HCT116 (cell line): ENCODE results near the gene PC. TPM values are rescaled to one million over a fixed set of nuclear protein-coding genes. Genes with fewer than 3 reads are reported as not detected.

ENCODE experiments used
- ATAC-seq: fragments of 200-7000 bp; cut with Tn5 transposase; 2 replicates; pipeline ENCODE4 v1.9.1; 2020; ENCODE audit warnings: mild to moderate bottlenecking, moderate library complexity
- BruUV-seq: library from RNA; stranded (reverse); fragments of 400-500 nt; replicated peaks from 2 replicates; lab custom pipeline; 2021; lab: Mats Ljungman, UMichigan
- CTCF ChIA-PET: fragments of 300-600 bp; sonication (Branson Sonifier 250); formaldehyde crosslinking; loops from one replicate; lab custom pipeline; 2021; ENCODE audit warnings: antibody characterized with exemption; lab: Charles Lee
- POLR2A ChIA-PET: fragments of 300-600, 350-600 bp; sonication (Branson Sonifier 250); formaldehyde crosslinking; loops from one replicate; lab custom pipeline; 2021; ENCODE audit warnings: antibody characterized with exemption; lab: Charles Lee
- RAD21 ChIA-PET, 2 experiments: fragments of 300-600 bp; sonication (Branson Sonifier 250); formaldehyde crosslinking; loops; one replicate each; lab custom pipeline; 2023; ENCODE audit warnings: low total read pairs in 2 of 2; ENCODE audit not compliant: uncharacterized antibody in 2 of 2, unreplicated experiment in 2 of 2, low non-redundant PET in 1 of 2; lab: Charles Lee
- DNase-seq: peaks from one replicate; pipeline ENCODE4 v3.0.0-alpha.2; 2010; ENCODE audit warnings: low read depth, low spot score
- H2AFZ ChIP-seq: fragments of 200-600 bp; shearing (Covaris generic), sonication (generic); 2 replicates; pipeline ENCODE4 v1.6.1; 2017; ENCODE audit warnings: low read depth, mixed run types, mixed read lengths, antibody characterized with exemption, low read length; ENCODE audit not compliant: poor library complexity, severe bottlenecking
- H3K27ac ChIP-seq: 2 replicates; pipeline ENCODE4 v1.5.1; 2012; ENCODE audit warnings: low read depth, low read length
- H3K27me3 ChIP-seq: fragments of 200-600 bp; sonication (generic); 2 replicates; pipeline ENCODE4 v1.6.1; 2016; ENCODE audit warnings: mixed run types, low read length, mixed read lengths; ENCODE audit not compliant: insufficient read depth
- H3K36me3 ChIP-seq, 2 experiments: fragments of 200-500 bp in 1 of 2; fragments of 200-600 bp in 1 of 2; sonication (Bioruptor generic) in 1 of 2; sonication (generic) in 1 of 2; 2 replicates each; pipeline versions ENCODE4 v1.5.1 to v1.6.1; 2014 to 2016; ENCODE audit warnings: low read length in 2 of 2, inconsistent platforms in 1 of 2, mixed read lengths in 1 of 2, mixed run types in 1 of 2; ENCODE audit not compliant: insufficient read depth in 2 of 2, control insufficient read depth in 1 of 2
- H3K4me1 ChIP-seq, 2 experiments: fragments of 200-600 bp in 1 of 2; sonication (generic) in 1 of 2; 2 replicates each; pipeline versions ENCODE4 v1.5.1 to v1.6.1; 2012 to 2017; ENCODE audit warnings: low read length in 2 of 2, inconsistent platforms in 1 of 2, mild to moderate bottlenecking in 1 of 2, mixed read lengths in 1 of 2, mixed run types in 1 of 2, moderate library complexity in 1 of 2; ENCODE audit not compliant: insufficient read depth in 2 of 2, control insufficient read depth in 1 of 2
- H3K4me2 ChIP-seq: fragments of 200-600 bp; sonication (generic); 2 replicates; pipeline ENCODE4 v1.6.1; 2017; ENCODE audit warnings: mixed run types, low read length, mixed read lengths
- H3K4me3 ChIP-seq, 2 experiments: fragments of 200-600 bp in 1 of 2; sonication (generic) in 1 of 2; replicated peaks in 1 of 2; 2 replicates each; pipeline ENCODE4 v1.5.1; 2011 to 2016; ENCODE audit warnings: low read length in 2 of 2, control low read depth in 1 of 2, low read depth in 1 of 2, mild to moderate bottlenecking in 1 of 2, mixed read lengths in 1 of 2, mixed run types in 1 of 2
- H3K79me2 ChIP-seq: fragments of 200-600 bp; sonication (generic); 2 replicates; pipeline ENCODE4 v1.6.1; 2017; ENCODE audit warnings: mild to moderate bottlenecking, mixed run types, low read length, moderate library complexity, mixed read lengths; ENCODE audit not compliant: insufficient read depth
- H3K9ac ChIP-seq: fragments of 200-600 bp; sonication (generic); 2 replicates; pipeline ENCODE4 v1.6.1; 2016; ENCODE audit warnings: low read length, mixed read lengths
- H3K9me2 ChIP-seq: fragments of 200-600 bp; sonication (generic), shearing (Covaris generic); 2 replicates; pipeline ENCODE4 v1.6.1; 2017; ENCODE audit warnings: mixed run types, mild to moderate bottlenecking, moderate library complexity; ENCODE audit not compliant: insufficient read depth
- H3K9me3 ChIP-seq, 2 experiments: fragments of 200-500 bp in 1 of 2; fragments of 200-600 bp in 1 of 2; sonication (Bioruptor generic) in 1 of 2; sonication (generic) in 1 of 2; 2 replicates each; pipeline ENCODE4 v1.6.1; 2014 to 2017; ENCODE audit warnings: low read length in 2 of 2, mixed read lengths in 2 of 2, inconsistent platforms in 1 of 2, low read depth in 1 of 2, mild to moderate bottlenecking in 1 of 2, mixed run types in 1 of 2, moderate library complexity in 1 of 2; ENCODE audit not compliant: control insufficient read depth in 1 of 2, insufficient read depth in 1 of 2
- H4K20me1 ChIP-seq: fragments of 200-600 bp; sonication (generic), shearing (Covaris generic); 2 replicates; pipeline ENCODE4 v1.6.1; 2017; ENCODE audit warnings: mixed run types, mild to moderate bottlenecking, moderate library complexity; ENCODE audit not compliant: insufficient read depth
- EGR1 ChIP-seq: IDR thresholded peaks from 2 replicates; pipeline ENCODE4 v1.6.1; 2012; ENCODE audit warnings: low read depth
- ELF1 ChIP-seq: IDR thresholded peaks from 2 replicates; pipeline ENCODE4 v1.6.1; 2012; ENCODE audit warnings: low read depth, borderline replicate concordance
- FOSL1 ChIP-seq: IDR thresholded peaks from 2 replicates; pipeline ENCODE4 v1.6.1; 2012; ENCODE audit warnings: low read depth
- JUND ChIP-seq: IDR thresholded peaks from 2 replicates; pipeline ENCODE4 v1.6.1; 2012
- POLR2AphosphoS5 ChIP-seq: IDR thresholded peaks from 2 replicates; pipeline ENCODE4 v1.6.1; 2011; ENCODE audit warnings: mild to moderate bottlenecking, low read depth, low read length, moderate library complexity
- YY1 ChIP-seq: IDR thresholded peaks from 2 replicates; pipeline ENCODE4 v1.6.1; 2011; ENCODE audit warnings: low read length, low read depth, moderate library complexity, mild to moderate bottlenecking; ENCODE audit not compliant: insufficient replicate concordance; ENCODE audit errors: extremely low read depth
- ZFX ChIP-seq: fragments of 450-650 bp; IDR thresholded peaks from 2 replicates; pipeline ENCODE4 v1.6.1; 2017
- ZNF274 ChIP-seq: fragments of 200-500 bp; sonication (Bioruptor generic); IDR thresholded peaks from 2 replicates; pipeline ENCODE4 v1.6.1; 2014; ENCODE audit warnings: mild to moderate bottlenecking, low read depth, low read length, inconsistent platforms
- intact Hi-C: fragments of 100-400 bp; cut with micrococcal nuclease; formaldehyde crosslinking; loops from 2 replicates; pipeline ENCODE4 v1.10.0; 2022
- total RNA-seq: library from RNA; stranded (reverse); gene quantifications from one replicate; pipeline ENCODE4 v1.2.1, GENCODE V29; 2021; ENCODE audit not compliant: unreplicated experiment
- TF ChIP-seq, protein P1 (sequence below): IDR thresholded peaks from 2 replicates; pipeline ENCODE4 v1.6.1; 2012
- TF ChIP-seq, protein P2 (sequence below): IDR thresholded peaks from 2 replicates; pipeline ENCODE4 v1.6.1; 2012
- TF ChIP-seq, protein P3 (sequence below): IDR thresholded peaks from 2 replicates; pipeline ENCODE4 v1.6.1; 2012; ENCODE audit warnings: low read depth

PC gene
- total RNA-seq, 1 experiment from 2014 or later = 24.1 TPM

DNA sequence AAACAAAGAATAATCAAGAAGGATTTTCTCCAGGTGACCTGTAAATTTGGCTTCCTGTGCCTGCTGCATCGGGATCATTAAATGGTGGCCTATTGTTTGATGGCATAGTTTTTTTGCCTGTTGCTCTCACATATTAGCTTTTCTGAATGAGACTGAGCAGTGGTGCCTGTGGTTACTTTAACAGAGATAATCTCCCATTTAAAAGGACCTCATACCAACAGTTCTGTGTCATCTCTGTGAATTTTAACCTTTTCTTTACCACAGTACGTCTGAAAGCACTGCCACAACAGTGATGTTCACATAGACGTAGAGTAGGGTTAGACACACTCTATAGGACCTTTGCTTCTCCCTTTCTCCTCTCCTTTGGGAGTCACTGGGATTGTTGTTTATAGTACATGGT is 137.8 kb downstream of the PC start:
- TF ChIP-seq, protein P1, sequence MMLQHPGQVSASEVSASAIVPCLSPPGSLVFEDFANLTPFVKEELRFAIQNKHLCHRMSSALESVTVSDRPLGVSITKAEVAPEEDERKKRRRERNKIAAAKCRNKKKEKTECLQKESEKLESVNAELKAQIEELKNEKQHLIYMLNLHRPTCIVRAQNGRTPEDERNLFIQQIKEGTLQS = no peak
- TF ChIP-seq EGR1 (no peak), JUND (no peak), ZFX (no peak), POLR2AphosphoS5 (no peak), ZNF274 (no peak), YY1 (no peak), ELF1 (no peak), FOSL1 (no peak)
- TF ChIP-seq, protein P2, sequence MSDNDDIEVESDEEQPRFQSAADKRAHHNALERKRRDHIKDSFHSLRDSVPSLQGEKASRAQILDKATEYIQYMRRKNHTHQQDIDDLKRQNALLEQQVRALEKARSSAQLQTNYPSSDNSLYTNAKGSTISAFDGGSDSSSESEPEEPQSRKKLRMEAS = no peak
- TF ChIP-seq, protein P3, sequence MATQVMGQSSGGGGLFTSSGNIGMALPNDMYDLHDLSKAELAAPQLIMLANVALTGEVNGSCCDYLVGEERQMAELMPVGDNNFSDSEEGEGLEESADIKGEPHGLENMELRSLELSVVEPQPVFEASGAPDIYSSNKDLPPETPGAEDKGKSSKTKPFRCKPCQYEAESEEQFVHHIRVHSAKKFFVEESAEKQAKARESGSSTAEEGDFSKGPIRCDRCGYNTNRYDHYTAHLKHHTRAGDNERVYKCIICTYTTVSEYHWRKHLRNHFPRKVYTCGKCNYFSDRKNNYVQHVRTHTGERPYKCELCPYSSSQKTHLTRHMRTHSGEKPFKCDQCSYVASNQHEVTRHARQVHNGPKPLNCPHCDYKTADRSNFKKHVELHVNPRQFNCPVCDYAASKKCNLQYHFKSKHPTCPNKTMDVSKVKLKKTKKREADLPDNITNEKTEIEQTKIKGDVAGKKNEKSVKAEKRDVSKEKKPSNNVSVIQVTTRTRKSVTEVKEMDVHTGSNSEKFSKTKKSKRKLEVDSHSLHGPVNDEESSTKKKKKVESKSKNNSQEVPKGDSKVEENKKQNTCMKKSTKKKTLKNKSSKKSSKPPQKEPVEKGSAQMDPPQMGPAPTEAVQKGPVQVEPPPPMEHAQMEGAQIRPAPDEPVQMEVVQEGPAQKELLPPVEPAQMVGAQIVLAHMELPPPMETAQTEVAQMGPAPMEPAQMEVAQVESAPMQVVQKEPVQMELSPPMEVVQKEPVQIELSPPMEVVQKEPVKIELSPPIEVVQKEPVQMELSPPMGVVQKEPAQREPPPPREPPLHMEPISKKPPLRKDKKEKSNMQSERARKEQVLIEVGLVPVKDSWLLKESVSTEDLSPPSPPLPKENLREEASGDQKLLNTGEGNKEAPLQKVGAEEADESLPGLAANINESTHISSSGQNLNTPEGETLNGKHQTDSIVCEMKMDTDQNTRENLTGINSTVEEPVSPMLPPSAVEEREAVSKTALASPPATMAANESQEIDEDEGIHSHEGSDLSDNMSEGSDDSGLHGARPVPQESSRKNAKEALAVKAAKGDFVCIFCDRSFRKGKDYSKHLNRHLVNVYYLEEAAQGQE = no peak
- no peak overlapping the region for H3K9ac ChIP-seq
- intact Hi-C loops = no loop called here
- H3K4me2 ChIP-seq = no peak overlapping the region
- H3K36me3 ChIP-seq = no peaks in the 10 kb centered on the region
- no peak overlapping the region for H2AFZ ChIP-seq
- H3K4me3 ChIP-seq = no peak overlapping the region
- peaks cover 0 to 6% of the 10 kb centered on the region in 2 experiments; a peak in 2 of 4 replicates for H3K4me1 ChIP-seq
- no peaks in the 10 kb centered on the region for H3K27me3 ChIP-seq
- RAD21 ChIA-PET = no interaction called here
- no TSS peak for BruUV-seq
- H3K9me2 ChIP-seq = no peaks in the 10 kb centered on the region
- CTCF ChIA-PET = no interaction called here
- H3K79me2 ChIP-seq = no peaks in the 10 kb centered on the region
- POLR2A ChIA-PET = no interaction called here
- H4K20me1 ChIP-seq = no peaks in the 10 kb centered on the region
- DNase-seq (no peak), ATAC-seq (no peak)
- H3K9me3 ChIP-seq = no peaks in the 10 kb centered on the region
- no peak overlapping the region for H3K27ac ChIP-seq
